ENCODE results near the gene SRXN1.

SRXN1 gene

GRCh38 chr20:666877-667276 lies 13.9 kb upstream of the SRXN1 start:
- Histone ChIP-seq H3K27ac (ENCODE audit: low read depth in 2 of 2, low read length in 2 of 2) (no peak overlapping the region), H3K27me3 (ENCODE audit: control insufficient read depth in 2 of 2, insufficient read depth in 2 of 2, low read length in 2 of 2) (peaks cover 32 to 46% of the 10 kb centered on the region in 2 donors)

GRCh38 chr20:665276-665675 lies 12.3 kb upstream of the SRXN1 start:
- H3K27me3 ChIP-seq (ENCODE audit: control insufficient read depth in 2 of 2, insufficient read depth in 2 of 2, low read length in 2 of 2) = peaks cover 38 to 50% of the 10 kb centered on the region in 2 donors
- no peak overlapping the region for H3K4me3 ChIP-seq (ENCODE audit: low read length in 2 of 2)
- no peaks in the 10 kb centered on the region for H3K9me3 ChIP-seq (ENCODE audit: control insufficient read depth in 2 of 2, low read length in 2 of 2)
- H3K9ac ChIP-seq (ENCODE audit: low read depth in 1 of 2, low read length in 2 of 2) = no peak overlapping the region
- no peak overlapping the region for H3K27ac ChIP-seq (ENCODE audit: low read depth in 2 of 2, low read length in 2 of 2)
- H3K4me1 ChIP-seq (ENCODE audit: control insufficient read depth in 2 of 2, insufficient read depth in 2 of 2, low read length in 2 of 2) = no peaks in the 10 kb centered on the region
- no peaks in the 10 kb centered on the region for H3K36me3 ChIP-seq (ENCODE audit: control insufficient read depth in 2 of 2, insufficient read depth in 2 of 2, low read length in 2 of 2)

More at GRCh38 chr20:666877-667276, 13.9 kb upstream of the SRXN1 start:
- H3K36me3 ChIP-seq (ENCODE audit: control insufficient read depth in 2 of 2, insufficient read depth in 2 of 2, low read length in 2 of 2) = no peaks in the 10 kb centered on the region
- no peaks in the 10 kb centered on the region for H3K9me3 ChIP-seq (ENCODE audit: control insufficient read depth in 2 of 2, low read length in 2 of 2)
- no peak overlapping the region for H3K9ac ChIP-seq (ENCODE audit: low read depth in 1 of 2, low read length in 2 of 2)
- H3K4me1 ChIP-seq (ENCODE audit: control insufficient read depth in 2 of 2, insufficient read depth in 2 of 2, low read length in 2 of 2) = no peaks in the 10 kb centered on the region
- no peak overlapping the region for H3K4me3 ChIP-seq (ENCODE audit: low read length in 2 of 2)

- H3K27ac ChIP-seq (ENCODE audit: low read depth in 2 of 2, low read length in 2 of 2) = no peak overlapping the region
- H3K27me3 ChIP-seq (ENCODE audit: control insufficient read depth in 2 of 2, insufficient read depth in 2 of 2, low read length in 2 of 2) = peaks cover 38 to 51% of the 10 kb centered on the region in 2 donors
- no peak overlapping the region for H3K4me3 ChIP-seq (ENCODE audit: low read length in 2 of 2)
- no peaks in the 10 kb centered on the region for H3K4me1 ChIP-seq (ENCODE audit: control insufficient read depth in 2 of 2, insufficient read depth in 2 of 2, low read length in 2 of 2)
- H3K9me3 ChIP-seq (ENCODE audit: control insufficient read depth in 2 of 2, low read length in 2 of 2) = no peaks in the 10 kb centered on the region
- H3K9ac ChIP-seq (ENCODE audit: low read depth in 1 of 2, low read length in 2 of 2) = no peak overlapping the region
- no peaks in the 10 kb centered on the region for H3K36me3 ChIP-seq (ENCODE audit: control insufficient read depth in 2 of 2, insufficient read depth in 2 of 2, low read length in 2 of 2)
Measured at GRCh38 chr20:664576-664975, 11.6 kb upstream of the SRXN1 start.

- no peak overlapping the region for H3K9ac ChIP-seq (ENCODE audit: low read depth in 1 of 2, low read length in 2 of 2)
- H3K4me3 ChIP-seq (ENCODE audit: low read length in 2 of 2) = no peak overlapping the region
- H3K36me3 ChIP-seq (ENCODE audit: control insufficient read depth in 2 of 2, insufficient read depth in 2 of 2, low read length in 2 of 2) = no peaks in the 10 kb centered on the region
- peaks cover 41 to 54% of the 10 kb centered on the region in 2 donors for H3K27me3 ChIP-seq (ENCODE audit: control insufficient read depth in 2 of 2, insufficient read depth in 2 of 2, low read length in 2 of 2)
- H3K27ac ChIP-seq (ENCODE audit: low read depth in 2 of 2, low read length in 2 of 2) = no peak overlapping the region
- no peaks in the 10 kb centered on the region for H3K9me3 ChIP-seq (ENCODE audit: control insufficient read depth in 2 of 2, low read length in 2 of 2)
- no peaks in the 10 kb centered on the region for H3K4me1 ChIP-seq (ENCODE audit: control insufficient read depth in 2 of 2, insufficient read depth in 2 of 2, low read length in 2 of 2)
Measured at GRCh38 chr20:664151-664550, 11.2 kb upstream of the SRXN1 start.

GRCh38 chr20:663315-664090 lies 10.5 kb upstream of the SRXN1 start:
- Histone ChIP-seq H3K27ac (ENCODE audit: low read depth in 2 of 2, low read length in 2 of 2) (no peak overlapping the region), H3K9ac (ENCODE audit: low read depth in 1 of 2, low read length in 2 of 2) (no peak overlapping the region), H3K4me1 (ENCODE audit: control insufficient read depth in 2 of 2, insufficient read depth in 2 of 2, low read length in 2 of 2) (no peaks in the 10 kb centered on the region), H3K9me3 (ENCODE audit: control insufficient read depth in 2 of 2, low read length in 2 of 2) (no peaks in the 10 kb centered on the region), H3K36me3 (ENCODE audit: control insufficient read depth in 2 of 2, insufficient read depth in 2 of 2, low read length in 2 of 2) (no peaks in the 10 kb centered on the region), H3K4me3 (ENCODE audit: low read length in 2 of 2) (no peak overlapping the region), H3K27me3 (ENCODE audit: control insufficient read depth in 2 of 2, insufficient read depth in 2 of 2, low read length in 2 of 2) (peaks cover 46 to 56% of the 10 kb centered on the region in 2 donors)

- Histone ChIP-seq H3K9me3 (ENCODE audit: control insufficient read depth in 2 of 2, low read length in 2 of 2) (no peaks in the 10 kb centered on the region), H3K27me3 (ENCODE audit: control insufficient read depth in 2 of 2, insufficient read depth in 2 of 2, low read length in 2 of 2) (peaks cover 50 to 56% of the 10 kb centered on the region in 2 donors), H3K36me3 (ENCODE audit: control insufficient read depth in 2 of 2, insufficient read depth in 2 of 2, low read length in 2 of 2) (no peaks in the 10 kb centered on the region), H3K4me3 (ENCODE audit: low read length in 2 of 2) (no peak overlapping the region), H3K9ac (ENCODE audit: low read depth in 1 of 2, low read length in 2 of 2) (no peak overlapping the region), H3K4me1 (ENCODE audit: control insufficient read depth in 2 of 2, insufficient read depth in 2 of 2, low read length in 2 of 2) (no peaks in the 10 kb centered on the region), H3K27ac (ENCODE audit: low read depth in 2 of 2, low read length in 2 of 2) (no peak overlapping the region)
Measured at GRCh38 chr20:662277-663192, 9.5 kb upstream of the SRXN1 start.

- Histone ChIP-seq H3K9ac (ENCODE audit: low read depth in 1 of 2, low read length in 2 of 2) (no peak overlapping the region), H3K4me1 (ENCODE audit: control insufficient read depth in 2 of 2, insufficient read depth in 2 of 2, low read length in 2 of 2) (no peaks in the 10 kb centered on the region), H3K27ac (ENCODE audit: low read depth in 2 of 2, low read length in 2 of 2) (no peak overlapping the region), H3K27me3 (ENCODE audit: control insufficient read depth in 2 of 2, insufficient read depth in 2 of 2, low read length in 2 of 2) (peaks cover 50 to 52% of the 10 kb centered on the region in 2 donors), H3K9me3 (ENCODE audit: control insufficient read depth in 2 of 2, low read length in 2 of 2) (no peaks in the 10 kb centered on the region), H3K4me3 (ENCODE audit: low read length in 2 of 2) (no peak overlapping the region), H3K36me3 (ENCODE audit: control insufficient read depth in 2 of 2, insufficient read depth in 2 of 2, low read length in 2 of 2) (no peaks in the 10 kb centered on the region)
Measured at GRCh38 chr20:661474-662270, 8.7 kb upstream of the SRXN1 start.

GRCh38 chr20:658731-659291 lies 5.8 kb upstream of the SRXN1 start:
- peaks cover 33 to 36% of the 10 kb centered on the region in 2 donors for H3K27me3 ChIP-seq (ENCODE audit: control insufficient read depth in 2 of 2, insufficient read depth in 2 of 2, low read length in 2 of 2)
- H3K9ac ChIP-seq (ENCODE audit: low read depth in 1 of 2, low read length in 2 of 2) = no peak overlapping the region
- peaks cover 2 to 5% of the 10 kb centered on the region in 2 donors for H3K4me1 ChIP-seq (ENCODE audit: control insufficient read depth in 2 of 2, insufficient read depth in 2 of 2, low read length in 2 of 2)
- no peak overlapping the region for H3K27ac ChIP-seq (ENCODE audit: low read depth in 2 of 2, low read length in 2 of 2)
- no peak overlapping the region for H3K4me3 ChIP-seq (ENCODE audit: low read length in 2 of 2)
- H3K9me3 ChIP-seq (ENCODE audit: control insufficient read depth in 2 of 2, low read length in 2 of 2) = no peaks in the 10 kb centered on the region
- no peaks in the 10 kb centered on the region for H3K36me3 ChIP-seq (ENCODE audit: control insufficient read depth in 2 of 2, insufficient read depth in 2 of 2, low read length in 2 of 2)

GRCh38 chr20:658202-658601 lies 5.2 kb upstream of the SRXN1 start:
- Histone ChIP-seq H3K4me1 (ENCODE audit: control insufficient read depth in 2 of 2, insufficient read depth in 2 of 2, low read length in 2 of 2) (peaks cover 5 to 8% of the 10 kb centered on the region in 2 donors), H3K9me3 (ENCODE audit: control insufficient read depth in 2 of 2, low read length in 2 of 2) (no peaks in the 10 kb centered on the region), H3K36me3 (ENCODE audit: control insufficient read depth in 2 of 2, insufficient read depth in 2 of 2, low read length in 2 of 2) (no peaks in the 10 kb centered on the region), H3K27me3 (ENCODE audit: control insufficient read depth in 2 of 2, insufficient read depth in 2 of 2, low read length in 2 of 2) (peaks cover 30 to 33% of the 10 kb centered on the region in 2 donors), H3K9ac (ENCODE audit: low read depth in 1 of 2, low read length in 2 of 2) (no peak overlapping the region), H3K4me3 (ENCODE audit: low read length in 2 of 2) (no peak overlapping the region), H3K27ac (ENCODE audit: low read depth in 2 of 2, low read length in 2 of 2) (no peak overlapping the region)
